SK-N-SH treated with all-trans-retinoic acid at 6 μM for 48 hours (cell line): ENCODE data around the gene CEP44.

Experiments used
- ARNTL ChIP-seq: fragments of 450-650 bp; formaldehyde crosslinking; IDR thresholded peaks from 2 replicates; pipeline ENCODE4 v1.5.0; 2020; ENCODE audit warnings: low read depth, mild to moderate bottlenecking, moderate library complexity, borderline replicate concordance
- ISL1 ChIP-seq: fragments of 250-450 bp; sonication (Bioruptor Pico); IDR thresholded peaks from 2 replicates; pipeline ENCODE4 v2.1.2; 2022; ENCODE audit warnings: mild to moderate bottlenecking, moderate library complexity
- PATZ1 ChIP-seq: fragments of 250-450 bp; sonication (Bioruptor Pico); IDR thresholded peaks from 2 replicates; pipeline ENCODE4 v1.8.0; 2020; ENCODE audit warnings: mild to moderate bottlenecking, moderate library complexity, borderline replicate concordance
- PPARA ChIP-seq: fragments of 250-450 bp; sonication (Bioruptor Pico); IDR thresholded peaks from 2 replicates; pipeline ENCODE4 v1.5.0; 2020; ENCODE audit warnings: mild to moderate bottlenecking, borderline replicate concordance
- RARB ChIP-seq: fragments of 250-450 bp; sonication (Bioruptor Pico); IDR thresholded peaks from 2 replicates; pipeline ENCODE4 v1.8.0; 2021; ENCODE audit warnings: mild to moderate bottlenecking, moderate library complexity
- SNAI2 ChIP-seq: fragments of 250-450 bp; sonication (Bioruptor Pico); IDR thresholded peaks from 2 replicates; pipeline ENCODE4 v1.5.0; 2020; ENCODE audit warnings: mild to moderate bottlenecking, moderate library complexity
- ZFP3 ChIP-seq: fragments of 250-450 bp; sonication (Bioruptor Pico); IDR thresholded peaks from 2 replicates; pipeline ENCODE4 v1.5.0; 2020; ENCODE audit warnings: mild to moderate bottlenecking, moderate library complexity
- ZFP30 ChIP-seq: fragments of 450-650 bp; formaldehyde crosslinking; IDR thresholded peaks from 2 replicates; pipeline ENCODE4 v1.5.0; 2022; ENCODE audit warnings: mild to moderate bottlenecking, moderate library complexity
- ZNF8 ChIP-seq: fragments of 450-650 bp; formaldehyde crosslinking; IDR thresholded peaks from 2 replicates; pipeline ENCODE4 v1.5.0; 2020; ENCODE audit warnings: mild to moderate bottlenecking, moderate library complexity
- TF ChIP-seq, protein P1 (sequence below): fragments of 250-450 bp; sonication (Bioruptor Pico); IDR thresholded peaks from 2 replicates; pipeline ENCODE4 v1.5.1; 2020; ENCODE audit warnings: low read depth, mild to moderate bottlenecking, moderate library complexity
- TF ChIP-seq, protein P2 (sequence below): fragments of 250-450 bp; sonication (Bioruptor Pico); IDR thresholded peaks from 2 replicates; pipeline ENCODE4 v1.5.1; 2021; ENCODE audit warnings: mild to moderate bottlenecking, moderate library complexity

DNA sequence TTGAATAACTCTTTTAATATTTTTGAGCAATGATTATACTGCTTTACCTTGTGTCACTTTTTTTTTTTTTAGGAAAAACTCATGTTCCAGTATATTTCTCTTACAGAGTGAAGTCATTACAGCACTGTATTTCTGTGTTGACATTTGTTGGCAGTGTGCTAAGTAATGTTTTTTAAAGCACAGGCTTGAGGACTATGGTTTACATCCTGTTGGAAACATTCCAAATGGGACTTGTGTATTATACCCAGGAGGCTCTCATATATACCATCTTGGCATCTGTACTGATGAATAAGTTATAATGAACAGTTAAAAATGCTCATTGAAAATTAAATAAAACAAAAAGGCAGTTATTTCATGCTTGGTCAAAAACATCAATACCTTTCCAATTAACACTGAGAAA lies 33.8 kb downstream of the CEP44 start:
- TF ChIP-seq ARNTL (CRISPR knock-in tag) (no peak), PPARA (no peak), ISL1 (CRISPR knock-in tag) (no peak), PATZ1 (CRISPR knock-in tag) (no peak), RARB (CRISPR knock-in tag) (no peak), ZNF8 (no peak), ZFP3 (CRISPR knock-in tag) (no peak), ZFP30 (CRISPR knock-in tag) (no peak), SNAI2 (CRISPR knock-in tag) (no peak)
- TF ChIP-seq, protein P1, sequence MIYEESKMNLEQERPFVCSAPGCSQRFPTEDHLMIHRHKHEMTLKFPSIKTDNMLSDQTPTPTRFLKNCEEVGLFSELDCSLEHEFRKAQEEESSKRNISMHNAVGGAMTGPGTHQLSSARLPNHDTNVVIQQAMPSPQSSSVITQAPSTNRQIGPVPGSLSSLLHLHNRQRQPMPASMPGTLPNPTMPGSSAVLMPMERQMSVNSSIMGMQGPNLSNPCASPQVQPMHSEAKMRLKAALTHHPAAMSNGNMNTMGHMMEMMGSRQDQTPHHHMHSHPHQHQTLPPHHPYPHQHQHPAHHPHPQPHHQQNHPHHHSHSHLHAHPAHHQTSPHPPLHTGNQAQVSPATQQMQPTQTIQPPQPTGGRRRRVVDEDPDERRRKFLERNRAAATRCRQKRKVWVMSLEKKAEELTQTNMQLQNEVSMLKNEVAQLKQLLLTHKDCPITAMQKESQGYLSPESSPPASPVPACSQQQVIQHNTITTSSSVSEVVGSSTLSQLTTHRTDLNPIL (CRISPR knock-in tag): no peak
- TF ChIP-seq, protein P2, sequence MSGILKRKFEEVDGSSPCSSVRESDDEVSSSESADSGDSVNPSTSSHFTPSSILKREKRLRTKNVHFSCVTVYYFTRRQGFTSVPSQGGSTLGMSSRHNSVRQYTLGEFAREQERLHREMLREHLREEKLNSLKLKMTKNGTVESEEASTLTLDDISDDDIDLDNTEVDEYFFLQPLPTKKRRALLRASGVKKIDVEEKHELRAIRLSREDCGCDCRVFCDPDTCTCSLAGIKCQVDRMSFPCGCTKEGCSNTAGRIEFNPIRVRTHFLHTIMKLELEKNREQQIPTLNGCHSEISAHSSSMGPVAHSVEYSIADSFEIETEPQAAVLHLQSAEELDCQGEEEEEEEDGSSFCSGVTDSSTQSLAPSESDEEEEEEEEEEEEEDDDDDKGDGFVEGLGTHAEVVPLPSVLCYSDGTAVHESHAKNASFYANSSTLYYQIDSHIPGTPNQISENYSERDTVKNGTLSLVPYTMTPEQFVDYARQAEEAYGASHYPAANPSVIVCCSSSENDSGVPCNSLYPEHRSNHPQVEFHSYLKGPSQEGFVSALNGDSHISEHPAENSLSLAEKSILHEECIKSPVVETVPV (CRISPR knock-in tag): no peak
